Neuronal stem cell (in vitro differentiated cells): ENCODE data around the gene CBX2.

Experiments
- DNase-seq: peaks from one replicate; pipeline ENCODE4 v3.0.0-alpha.2; 2013; ENCODE audit warnings: low spot score
- H2AFZ ChIP-seq: one replicate; pipeline ENCODE4 v1.6.1; 2013; ENCODE audit warnings: mild to moderate bottlenecking, low read length, inconsistent platforms
- H2AK5ac ChIP-seq: 2 replicates; pipeline ENCODE4 v1.6.1; 2013; ENCODE audit warnings: low read depth, mild to moderate bottlenecking, inconsistent platforms, low read length, moderate library complexity, mixed read lengths
- H2BK120ac ChIP-seq: 2 replicates; pipeline ENCODE4 v1.6.1; 2013; ENCODE audit warnings: low read depth, mild to moderate bottlenecking, inconsistent platforms, low read length, moderate library complexity, mixed read lengths
- H2BK12ac ChIP-seq: one replicate; pipeline ENCODE4 v1.6.1; 2013; ENCODE audit warnings: low read length, inconsistent platforms
- H2BK15ac ChIP-seq: 2 replicates; pipeline ENCODE4 v1.6.1; 2013; ENCODE audit warnings: mild to moderate bottlenecking, low read length, inconsistent platforms, mixed read lengths
- H2BK5ac ChIP-seq: one replicate; pipeline ENCODE4 v1.6.1; 2013; ENCODE audit warnings: inconsistent platforms, mild to moderate bottlenecking, low read length, moderate library complexity
- H3K14ac ChIP-seq: one replicate; pipeline ENCODE4 v1.6.1; 2013; ENCODE audit warnings: low read length, inconsistent platforms
- H3K18ac ChIP-seq: 2 replicates; pipeline ENCODE4 v1.6.1; 2013; ENCODE audit warnings: low read length, inconsistent platforms
- H3K23ac ChIP-seq: 2 replicates; pipeline ENCODE4 v1.6.1; 2013; ENCODE audit warnings: low read depth, mild to moderate bottlenecking, mixed read lengths, low read length, inconsistent platforms; ENCODE audit not compliant: poor library complexity
- H3K27ac ChIP-seq: replicated peaks from 3 replicates; pipeline ENCODE4 v1.5.1; 2013; ENCODE audit warnings: low read length, inconsistent platforms
- H3K27me3 ChIP-seq, 3 experiments: 2 replicates each; pipeline ENCODE4 v1.6.1; 2013; ENCODE audit warnings: low read length in 3 of 3, mild to moderate bottlenecking in 2 of 3, inconsistent platforms in 1 of 3, low read depth in 1 of 3, mixed read lengths in 1 of 3, moderate library complexity in 1 of 3; ENCODE audit not compliant: control insufficient read depth in 3 of 3, insufficient read depth in 3 of 3
- H3K36me3 ChIP-seq, 2 donors: replicated peaks in 1 of 2; 2 replicates each; pipeline ENCODE4 v1.6.1; 2013; ENCODE audit warnings: low read length in 2 of 2; ENCODE audit not compliant: control insufficient read depth in 2 of 2, insufficient read depth in 2 of 2
- H3K4ac ChIP-seq: 2 replicates; pipeline ENCODE4 v1.6.1; 2013; ENCODE audit warnings: inconsistent platforms, mild to moderate bottlenecking, low read length, moderate library complexity
- H3K4me1 ChIP-seq, 2 donors: 1 replicate in 1 of 2; 2 replicates in 1 of 2; pipeline ENCODE4 v1.6.1; 2013; ENCODE audit warnings: low read length in 2 of 2, low read depth in 1 of 2; ENCODE audit not compliant: control insufficient read depth in 2 of 2, insufficient read depth in 1 of 2
- H3K4me2 ChIP-seq: one replicate; pipeline ENCODE4 v1.6.1; 2013; ENCODE audit warnings: mild to moderate bottlenecking, low read length, inconsistent platforms; ENCODE audit not compliant: insufficient read depth, poor library complexity, severe bottlenecking
- H3K4me3 ChIP-seq, 2 donors: 2 replicates each; pipeline ENCODE4 v1.5.1; 2013; ENCODE audit warnings: low read length in 2 of 2, mild to moderate bottlenecking in 2 of 2, inconsistent platforms in 1 of 2, moderate library complexity in 1 of 2
- H3K79me1 ChIP-seq: one replicate; pipeline ENCODE4 v1.6.1; 2013; ENCODE audit warnings: low read depth, mild to moderate bottlenecking, inconsistent platforms, low read length, moderate library complexity
- H3K9ac ChIP-seq: one replicate; pipeline ENCODE4 v1.6.1; 2013; ENCODE audit warnings: mild to moderate bottlenecking, low read depth, low read length, inconsistent platforms; ENCODE audit not compliant: poor library complexity
- H3K9me3 ChIP-seq, 2 donors: replicated peaks in 1 of 2; 2 replicates each; pipeline versions ENCODE3 to v1.6.1; 2013; ENCODE audit warnings: low read length in 2 of 2, mild to moderate bottlenecking in 2 of 2, inconsistent platforms in 1 of 2, low read depth in 1 of 2, mixed read lengths in 1 of 2, moderate library complexity in 1 of 2; ENCODE audit not compliant: control insufficient read depth in 2 of 2, insufficient read depth in 1 of 2
- H4K8ac ChIP-seq: one replicate; pipeline ENCODE4 v1.6.1; 2013; ENCODE audit warnings: low read depth, mild to moderate bottlenecking, inconsistent platforms, low read length, moderate library complexity
- H4K91ac ChIP-seq: one replicate; pipeline ENCODE4 v1.6.1; 2013; ENCODE audit warnings: low read length, low read depth, mild to moderate bottlenecking, inconsistent platforms; ENCODE audit not compliant: poor library complexity
- WGBS, 2 donors: extraction: QIAGEN DNeasy Blood & Tissue Kit; methylation state at CpG; one replicate each; pipeline ENCODE4 v1.1.7; 2013; ENCODE audit warnings: missing lambda C conversion rate in 2 of 2, mixed read lengths in 1 of 2; ENCODE audit not compliant: insufficient read length in 2 of 2, insufficient replicate concordance in 1 of 2; ENCODE audit errors: extremely low coverage in 2 of 2; 5-methylcytosine and 5-hydroxymethylcytosine counted together

The CBX2 gene

GRCh38 chr17:79797492-79798298 lies 19.7 kb downstream of the CBX2 start:
- Histone ChIP-seq H3K4me2 (peak overlapping the region; percentile 60), H3K27me3 (peaks cover 47 to 76% (median 48%) of the 10 kb centered on the region in 3 experiments), H2BK120ac (peak overlapping the region; percentile 100), H2AK5ac (peak overlapping the region; percentile 95), H4K91ac (peak overlapping the region; percentile 98), H2BK15ac (peak overlapping the region; percentile 98), H2BK12ac (peak overlapping the region; percentile 98), H2BK5ac (peak overlapping the region; percentile 82), H4K8ac (peak overlapping the region; percentile 76), H3K4ac (peak overlapping the region; percentile 92), H3K14ac (peak overlapping the region; percentile 85), H3K4me3 (peak overlapping the region; percentile 52 to 58), H3K9me3 (peaks cover 0 to 8% of the 10 kb centered on the region in 2 donors), H2AFZ (peak overlapping the region; percentile 78), H3K9ac (peak overlapping the region; percentile 74), H3K18ac (peak overlapping the region; percentile 99), H3K27ac (no peak overlapping the region), H3K79me1 (peaks cover 2% of the 10 kb centered on the region), H3K23ac (peak overlapping the region; percentile 90), H3K4me1 (peaks cover 42 to 57% of the 10 kb centered on the region in 2 donors), H3K36me3 (peaks cover 4 to 22% of the 10 kb centered on the region in 2 donors)
- DNase-seq = no peak
- WGBS, 2 donors = no CpG with 5 or more reads among the region's 89 CpGs

GRCh38 chr17:79798299-79799173 lies 20.6 kb downstream of the CBX2 start:
- Histone ChIP-seq H3K9ac (peak overlapping the region; percentile 74), H4K8ac (peak overlapping the region; percentile 76), H4K91ac (peak overlapping the region; percentile 98), H3K27me3 (peaks cover 49 to 76% (median 55%) of the 10 kb centered on the region in 3 experiments), H3K4me3 (peak overlapping the region; percentile 52 to 58), H3K79me1 (peaks cover 2% of the 10 kb centered on the region), H3K4ac (peak overlapping the region; percentile 92), H3K4me1 (peaks cover 37 to 53% of the 10 kb centered on the region in 2 donors), H2BK120ac (peak overlapping the region; percentile 100), H3K14ac (peak overlapping the region; percentile 85), H2BK12ac (peak overlapping the region; percentile 98), H2AK5ac (peak overlapping the region; percentile 95), H3K4me2 (peak overlapping the region; percentile 60), H3K23ac (peak overlapping the region; percentile 90), H2AFZ (peak overlapping the region; percentile 78), H3K18ac (peak overlapping the region; percentile 99), H3K36me3 (peaks cover 4 to 22% of the 10 kb centered on the region in 2 donors), H3K27ac (no peak overlapping the region), H2BK5ac (peak overlapping the region; percentile 82), H2BK15ac (peak overlapping the region; percentile 98), H3K9me3 (peaks cover 0 to 8% of the 10 kb centered on the region in 2 donors)
- no CpG with 5 or more reads among the region's 70 CpGs for WGBS, 2 donors
- no peak for DNase-seq

GRCh38 chr17:79799174-79799537 lies 21.2 kb downstream of the CBX2 start:
- peaks cover 53 to 78% (median 60%) of the 10 kb centered on the region in 3 experiments for H3K27me3 ChIP-seq
- peak overlapping the region; percentile 82 for H2BK5ac ChIP-seq
- H4K91ac ChIP-seq = no peak overlapping the region
- peak overlapping the region; percentile 78 for H2AFZ ChIP-seq
- no CpG with 5 or more reads among the region's 23 CpGs for WGBS, 2 donors
- H3K4me1 ChIP-seq = peaks cover 32 to 51% of the 10 kb centered on the region in 2 donors
- no peak overlapping the region for H2BK12ac ChIP-seq
- peaks cover 0 to 8% of the 10 kb centered on the region in 2 donors for H3K9me3 ChIP-seq
- no peak overlapping the region for H3K27ac ChIP-seq
- H3K18ac ChIP-seq = peak overlapping the region; percentile 91
- H4K8ac ChIP-seq = no peak overlapping the region
- no peak overlapping the region for H2BK120ac ChIP-seq
- no peak overlapping the region for H3K4ac ChIP-seq
- no peak overlapping the region for H3K9ac ChIP-seq
- peak overlapping the region; percentile 88 for H2AK5ac ChIP-seq
- peak overlapping the region; percentile 74 for H3K23ac ChIP-seq
- peak overlapping the region; percentile 93 for H2BK15ac ChIP-seq
- H3K4me3 ChIP-seq = no peak overlapping the region
- H3K36me3 ChIP-seq = peaks cover 4 to 20% of the 10 kb centered on the region in 2 donors
- DNase-seq = no peak
- H3K79me1 ChIP-seq = peaks cover 2% of the 10 kb centered on the region
- peak overlapping the region; percentile 31 for H3K4me2 ChIP-seq
- H3K14ac ChIP-seq = no peak overlapping the region
